Gastrocnemius medialis (tissue), 4 donors: ENCODE measurements around the gene PSD.

Experiments
- POLR2A ChIP-seq, 2 donors: fragments of 450-650 bp; IDR thresholded peaks; one replicate each; pipeline ENCODE4 v1.6.1; 2017; ENCODE audit warnings: antibody characterized with exemption in 2 of 2, mild to moderate bottlenecking in 2 of 2, moderate library complexity in 2 of 2
- TF ChIP-seq, protein P1 (sequence below), 5 experiments: fragments of 450-650 bp in 3 of 5; fragments of 200-600 bp in 2 of 5; sonication (generic) in 2 of 5; IDR thresholded peaks in 4 of 5; conservative IDR thresholded peaks in 1 of 5; 1 replicate in 4 of 5; 2 replicates in 1 of 5; pipeline ENCODE4 v1.5.1; 2016 to 2019; ENCODE audit warnings: antibody characterized with exemption in 5 of 5, mild to moderate bottlenecking in 3 of 5, moderate library complexity in 3 of 5

DNA sequence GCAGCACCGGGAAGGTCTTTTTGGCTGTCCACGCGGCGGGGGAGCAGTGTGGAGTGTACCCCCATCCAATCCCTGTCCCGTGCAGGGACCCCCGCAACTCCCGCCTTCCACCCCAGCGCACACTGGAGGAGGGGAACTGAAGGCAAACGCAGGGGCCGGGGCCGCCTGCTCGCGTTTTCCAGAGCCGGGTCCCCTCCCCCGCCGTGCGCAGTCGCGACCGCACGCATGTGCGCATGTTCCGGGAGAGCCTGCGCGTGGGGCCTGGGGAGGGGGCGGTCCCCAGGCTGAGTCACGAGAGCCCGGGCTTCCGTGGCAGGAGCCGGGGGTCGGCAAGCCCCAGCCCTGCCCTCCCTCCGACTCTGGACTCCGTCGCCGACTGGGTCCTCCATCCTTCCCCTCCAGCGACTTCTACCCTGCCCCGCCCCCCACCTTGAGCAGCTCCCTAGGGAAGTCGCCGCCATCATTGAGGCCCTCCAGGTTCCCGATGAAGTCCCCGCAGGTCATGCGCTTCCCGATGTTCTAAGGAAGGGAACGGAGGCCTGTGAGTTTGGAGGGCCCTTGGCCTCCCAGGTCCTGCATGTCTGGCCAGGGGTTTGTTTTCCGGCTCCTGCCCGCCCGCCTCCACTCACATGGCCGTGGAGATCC is 8.0 kb downstream of the PSD start:
- TF ChIP-seq POLR2A (IDR thresholded peaks at IDR 0.05), result no peak
- TF ChIP-seq, protein P1, sequence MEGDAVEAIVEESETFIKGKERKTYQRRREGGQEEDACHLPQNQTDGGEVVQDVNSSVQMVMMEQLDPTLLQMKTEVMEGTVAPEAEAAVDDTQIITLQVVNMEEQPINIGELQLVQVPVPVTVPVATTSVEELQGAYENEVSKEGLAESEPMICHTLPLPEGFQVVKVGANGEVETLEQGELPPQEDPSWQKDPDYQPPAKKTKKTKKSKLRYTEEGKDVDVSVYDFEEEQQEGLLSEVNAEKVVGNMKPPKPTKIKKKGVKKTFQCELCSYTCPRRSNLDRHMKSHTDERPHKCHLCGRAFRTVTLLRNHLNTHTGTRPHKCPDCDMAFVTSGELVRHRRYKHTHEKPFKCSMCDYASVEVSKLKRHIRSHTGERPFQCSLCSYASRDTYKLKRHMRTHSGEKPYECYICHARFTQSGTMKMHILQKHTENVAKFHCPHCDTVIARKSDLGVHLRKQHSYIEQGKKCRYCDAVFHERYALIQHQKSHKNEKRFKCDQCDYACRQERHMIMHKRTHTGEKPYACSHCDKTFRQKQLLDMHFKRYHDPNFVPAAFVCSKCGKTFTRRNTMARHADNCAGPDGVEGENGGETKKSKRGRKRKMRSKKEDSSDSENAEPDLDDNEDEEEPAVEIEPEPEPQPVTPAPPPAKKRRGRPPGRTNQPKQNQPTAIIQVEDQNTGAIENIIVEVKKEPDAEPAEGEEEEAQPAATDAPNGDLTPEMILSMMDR (IDR thresholded peaks at IDR 0.05 in 4 of 5, conservative IDR thresholded peaks at IDR 0.05 in 1 of 5), result no peak
